ENCODE results near the gene BRICD5. TPM values are rescaled to one million over a fixed set of nuclear protein-coding genes. Genes with fewer than 3 reads are reported as not detected.
"Not testable (repeated sequence)": the region's sequence is repeated elsewhere in the genome, so short reads cannot be mapped to it uniquely, and the experiment has no call there.

The BRICD5 gene
- 4.1 and 5.5 TPM in 2 replicates for polyA plus RNA-seq (2013)

GRCh38 chr16:2210386-2211365, at the start of gene BRICD5:
BRICD5 (minus strand) TSS chr16:2210863; CDS start chr16:2210833, 30 bp downstream.
- no peak within 1 kb of the TSS for H3K4me3 ChIP-seq (ENCODE audit: low read depth, low read length)
- H2AK5ac ChIP-seq (ENCODE audit: low read length) = no peak within 1 kb of the TSS
- no peak within 1 kb of the TSS for H3K14ac ChIP-seq (ENCODE audit: low read length)
- WGBS (ENCODE audit: extremely low coverage, insufficient coverage, insufficient read length) = no CpG with 5 or more reads among the region's 24 CpGs
- H4K8ac ChIP-seq (ENCODE audit: low read depth, low read length) = peak within 1 kb of the TSS; percentile 20
- H3K4me2 ChIP-seq (ENCODE audit: low read length) = peak within 1 kb of the TSS; percentile 6
- H3K9me3 ChIP-seq (ENCODE audit: insufficient read depth, low read depth, low read length) = peaks cover 3% of the 10 kb centered on the region
- H2AFZ ChIP-seq (ENCODE audit: insufficient read depth, low read length, poor library complexity) = no peak within 1 kb of the TSS
- no peak within 1 kb of the TSS for H3K18ac ChIP-seq (ENCODE audit: low read length)
- H4K91ac ChIP-seq (ENCODE audit: low read depth, low read length) = no peak within 1 kb of the TSS
- peak within 1 kb of the TSS; percentile 19 for H3K23ac ChIP-seq (ENCODE audit: low read length)
- peaks cover 49 to 50% of the 10 kb centered on the region in 2 experiments for H3K36me3 ChIP-seq (ENCODE audit: control insufficient read depth in 1 of 2, insufficient read depth in 2 of 2, low read length in 2 of 2)
- H2BK12ac ChIP-seq (ENCODE audit: low read length) = no peak within 1 kb of the TSS
- DNase-seq = no peak
- H3K27me3 ChIP-seq (ENCODE audit: insufficient read depth, low read length) = no peaks in the 10 kb centered on the region
- peak within 1 kb of the TSS; percentile 22 for H4K12ac ChIP-seq (ENCODE audit: low read depth, low read length)
- H3K27ac ChIP-seq (ENCODE audit: low read depth, low read length) = peak within 1 kb of the TSS; percentile 20
- H3K79me1 ChIP-seq (ENCODE audit: low read length) = peaks cover 14% of the 10 kb centered on the region
- H3K4me1 ChIP-seq (ENCODE audit: control insufficient read depth in 1 of 2, insufficient read depth in 2 of 2, low read length in 2 of 2) = peaks cover 32 to 36% of the 10 kb centered on the region in 2 experiments
- no peak within 1 kb of the TSS for H2BK5ac ChIP-seq (ENCODE audit: low read depth, low read length, poor library complexity)
- no peak within 1 kb of the TSS for H2BK120ac ChIP-seq (ENCODE audit: insufficient read depth, low read length, poor library complexity)
- H3K9ac ChIP-seq (ENCODE audit: low read length) = no peak within 1 kb of the TSS
- no peak within 1 kb of the TSS for H3K4ac ChIP-seq (ENCODE audit: low read depth, low read length)
- peaks cover 14% of the 10 kb centered on the region for H3K79me2 ChIP-seq (ENCODE audit: control insufficient read depth, insufficient read depth, low read length, poor library complexity)

- no peak overlapping the region for H2AFZ ChIP-seq (ENCODE audit: insufficient read depth, low read length, poor library complexity)
- peaks cover 66 to 72% of the 10 kb centered on the region in 2 experiments for H3K36me3 ChIP-seq (ENCODE audit: control insufficient read depth in 1 of 2, insufficient read depth in 2 of 2, low read length in 2 of 2)
- peaks cover 8% of the 10 kb centered on the region for H3K79me2 ChIP-seq (ENCODE audit: control insufficient read depth, insufficient read depth, low read length, poor library complexity)
- H3K23ac ChIP-seq (ENCODE audit: low read length) = no peak overlapping the region
- no peak overlapping the region for H3K14ac ChIP-seq (ENCODE audit: low read length)
- H2AK5ac ChIP-seq (ENCODE audit: low read length) = no peak overlapping the region
- H4K91ac ChIP-seq (ENCODE audit: low read depth, low read length) = no peak overlapping the region
- no peak overlapping the region for H3K4ac ChIP-seq (ENCODE audit: low read depth, low read length)
- no peaks in the 10 kb centered on the region for H3K27me3 ChIP-seq (ENCODE audit: insufficient read depth, low read length)
- no peak overlapping the region for H4K8ac ChIP-seq (ENCODE audit: low read depth, low read length)
- H2BK5ac ChIP-seq (ENCODE audit: low read depth, low read length, poor library complexity) = no peak overlapping the region
- no peak for DNase-seq
- H3K27ac ChIP-seq (ENCODE audit: low read depth, low read length) = no peak overlapping the region
- H3K79me1 ChIP-seq (ENCODE audit: low read length) = no peaks in the 10 kb centered on the region
- H3K4me1 ChIP-seq (ENCODE audit: control insufficient read depth in 1 of 2, insufficient read depth in 2 of 2, low read length in 2 of 2) = no peaks in the 10 kb centered on the region
- no peak overlapping the region for H3K9ac ChIP-seq (ENCODE audit: low read length)
- H4K12ac ChIP-seq (ENCODE audit: low read depth, low read length) = no peak overlapping the region
- no peak overlapping the region for H3K4me2 ChIP-seq (ENCODE audit: low read length)
- WGBS (ENCODE audit: extremely low coverage, insufficient coverage, insufficient read length) = no CpG with 5 or more reads among the region's 8 CpGs
- no peak overlapping the region for H2BK120ac ChIP-seq (ENCODE audit: insufficient read depth, low read length, poor library complexity)
- no peak overlapping the region for H3K18ac ChIP-seq (ENCODE audit: low read length)
- no peaks in the 10 kb centered on the region for H3K9me3 ChIP-seq (ENCODE audit: insufficient read depth, low read depth, low read length)
- no peak overlapping the region for H2BK12ac ChIP-seq (ENCODE audit: low read length)
- no peak overlapping the region for H3K4me3 ChIP-seq (ENCODE audit: low read depth, low read length)
Observed at GRCh38 chr16:2260250-2260649, 49.6 kb upstream of the BRICD5 start.

GRCh38 chr16:2258530-2258929, 47.9 kb upstream of the BRICD5 start:
- not testable (repeated sequence) for H4K8ac ChIP-seq (ENCODE audit: low read depth, low read length); H2AFZ ChIP-seq (ENCODE audit: insufficient read depth, low read length, poor library complexity); H2AK5ac ChIP-seq (ENCODE audit: low read length); DNase-seq; H4K91ac ChIP-seq (ENCODE audit: low read depth, low read length); H3K4ac ChIP-seq (ENCODE audit: low read depth, low read length); H3K4me1 ChIP-seq (ENCODE audit: control insufficient read depth in 1 of 2, insufficient read depth in 2 of 2, low read length in 2 of 2); H3K23ac ChIP-seq (ENCODE audit: low read length); H3K18ac ChIP-seq (ENCODE audit: low read length); H3K27me3 ChIP-seq (ENCODE audit: insufficient read depth, low read length); H3K27ac ChIP-seq (ENCODE audit: low read depth, low read length); H3K14ac ChIP-seq (ENCODE audit: low read length); H3K79me2 ChIP-seq (ENCODE audit: control insufficient read depth, insufficient read depth, low read length, poor library complexity); H2BK12ac ChIP-seq (ENCODE audit: low read length); H2BK120ac ChIP-seq (ENCODE audit: insufficient read depth, low read length, poor library complexity); H3K79me1 ChIP-seq (ENCODE audit: low read length); H2BK5ac ChIP-seq (ENCODE audit: low read depth, low read length, poor library complexity); H3K9ac ChIP-seq (ENCODE audit: low read length); H3K4me2 ChIP-seq (ENCODE audit: low read length); H3K4me3 ChIP-seq (ENCODE audit: low read depth, low read length); H3K9me3 ChIP-seq (ENCODE audit: insufficient read depth, low read depth, low read length); H4K12ac ChIP-seq (ENCODE audit: low read depth, low read length)
- no CpG with 5 or more reads among the region's 7 CpGs for WGBS (ENCODE audit: extremely low coverage, insufficient coverage, insufficient read length)
- peaks cover 73 to 80% of the 10 kb centered on the region in 2 experiments for H3K36me3 ChIP-seq (ENCODE audit: control insufficient read depth in 1 of 2, insufficient read depth in 2 of 2, low read length in 2 of 2)

- WGBS (ENCODE audit: extremely low coverage, insufficient coverage, insufficient read length) = no CpG with 5 or more reads among the region's 6 CpGs
- H3K14ac ChIP-seq (ENCODE audit: low read length) = no peak overlapping the region
- H2BK120ac ChIP-seq (ENCODE audit: insufficient read depth, low read length, poor library complexity) = no peak overlapping the region
- H2AK5ac ChIP-seq (ENCODE audit: low read length) = no peak overlapping the region
- H2BK12ac ChIP-seq (ENCODE audit: low read length) = no peak overlapping the region
- DNase-seq = no peak
- no peak overlapping the region for H4K8ac ChIP-seq (ENCODE audit: low read depth, low read length)
- H3K4ac ChIP-seq (ENCODE audit: low read depth, low read length) = no peak overlapping the region
- H3K79me1 ChIP-seq (ENCODE audit: low read length) = no peaks in the 10 kb centered on the region
- peak overlapping the region; percentile 36 for H4K12ac ChIP-seq (ENCODE audit: low read depth, low read length)
- H3K23ac ChIP-seq (ENCODE audit: low read length) = no peak overlapping the region
- peaks cover 1% of the 10 kb centered on the region for H3K9me3 ChIP-seq (ENCODE audit: insufficient read depth, low read depth, low read length)
- no peak overlapping the region for H4K91ac ChIP-seq (ENCODE audit: low read depth, low read length)
- no peak overlapping the region for H3K4me2 ChIP-seq (ENCODE audit: low read length)
- no peaks in the 10 kb centered on the region for H3K27me3 ChIP-seq (ENCODE audit: insufficient read depth, low read length)
- H3K9ac ChIP-seq (ENCODE audit: low read length) = no peak overlapping the region
- no peak overlapping the region for H3K27ac ChIP-seq (ENCODE audit: low read depth, low read length)
- H3K4me1 ChIP-seq (ENCODE audit: control insufficient read depth in 1 of 2, insufficient read depth in 2 of 2, low read length in 2 of 2) = no peaks in the 10 kb centered on the region
- peaks cover 73 to 79% of the 10 kb centered on the region in 2 experiments for H3K36me3 ChIP-seq (ENCODE audit: control insufficient read depth in 1 of 2, insufficient read depth in 2 of 2, low read length in 2 of 2)
- no peak overlapping the region for H2BK5ac ChIP-seq (ENCODE audit: low read depth, low read length, poor library complexity)
- H3K79me2 ChIP-seq (ENCODE audit: control insufficient read depth, insufficient read depth, low read length, poor library complexity) = no peaks in the 10 kb centered on the region
- H2AFZ ChIP-seq (ENCODE audit: insufficient read depth, low read length, poor library complexity) = no peak overlapping the region
- no peak overlapping the region for H3K18ac ChIP-seq (ENCODE audit: low read length)
- H3K4me3 ChIP-seq (ENCODE audit: low read depth, low read length) = no peak overlapping the region
Observed at GRCh38 chr16:2257726-2258125, 47.1 kb upstream of the BRICD5 start.
